Measurements from ENCODE around the gene ZNF622.
A peak's percentile ranks its signal among the peaks of the same experiment; 100 is the strongest.
"Not testable (repeated sequence)": the region's sequence is repeated elsewhere in the genome, so short reads cannot be mapped to it uniquely, and the experiment has no call there.

The ZNF622 gene

DNA sequence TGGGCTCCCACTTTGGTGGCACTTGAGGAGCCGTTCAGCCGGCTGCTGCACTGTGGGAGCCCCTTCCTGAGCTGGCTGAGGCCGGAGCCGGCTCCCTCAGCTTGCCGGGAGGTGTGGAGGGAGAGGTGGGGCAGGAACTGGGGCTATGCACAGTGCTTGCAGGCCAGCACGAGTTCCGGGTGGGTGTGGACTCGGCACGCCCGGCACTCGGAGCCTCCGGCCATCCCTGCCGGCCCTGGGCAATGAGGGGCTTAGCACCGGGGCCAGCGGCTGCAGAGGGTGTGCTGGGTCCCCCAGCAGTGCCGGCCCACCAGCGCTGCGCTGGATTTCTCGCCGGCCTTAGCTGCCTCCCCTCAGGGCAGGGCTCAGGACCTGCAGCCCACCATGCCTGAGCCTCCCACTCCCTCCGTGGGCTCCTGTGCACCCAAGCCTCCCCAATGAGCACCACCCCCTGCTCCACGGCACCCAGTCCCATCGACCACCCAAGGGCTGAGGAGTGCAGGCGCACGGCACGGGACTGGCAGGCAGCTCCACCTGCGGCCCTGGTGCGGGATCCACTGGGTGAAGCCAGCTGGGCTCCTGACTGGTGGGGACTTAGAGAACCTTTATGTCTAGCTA lies 29.4 kb downstream of the ZNF622 start:
- DNase-seq: not testable (repeated sequence)

DNA sequence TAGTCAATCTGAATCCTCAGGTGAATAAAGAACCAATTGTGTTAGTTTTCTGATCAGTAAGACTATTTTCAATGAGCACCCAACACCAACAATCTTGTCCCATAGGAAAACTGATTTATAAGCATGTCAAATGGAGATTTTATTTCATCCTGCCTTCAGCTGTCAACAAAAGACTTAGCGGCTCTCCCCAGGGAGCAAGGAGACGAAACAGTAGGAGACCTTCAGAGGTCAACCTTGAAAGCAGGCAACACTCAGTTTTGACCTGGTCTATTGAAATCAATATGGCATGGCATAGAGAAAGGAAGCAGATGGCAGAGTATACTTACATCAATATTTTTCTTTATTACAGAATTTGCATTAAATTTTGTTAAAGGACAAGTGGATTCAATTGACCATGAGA lies 34.1 kb downstream of the ZNF622 start:
- no peak for DNase-seq

DNA sequence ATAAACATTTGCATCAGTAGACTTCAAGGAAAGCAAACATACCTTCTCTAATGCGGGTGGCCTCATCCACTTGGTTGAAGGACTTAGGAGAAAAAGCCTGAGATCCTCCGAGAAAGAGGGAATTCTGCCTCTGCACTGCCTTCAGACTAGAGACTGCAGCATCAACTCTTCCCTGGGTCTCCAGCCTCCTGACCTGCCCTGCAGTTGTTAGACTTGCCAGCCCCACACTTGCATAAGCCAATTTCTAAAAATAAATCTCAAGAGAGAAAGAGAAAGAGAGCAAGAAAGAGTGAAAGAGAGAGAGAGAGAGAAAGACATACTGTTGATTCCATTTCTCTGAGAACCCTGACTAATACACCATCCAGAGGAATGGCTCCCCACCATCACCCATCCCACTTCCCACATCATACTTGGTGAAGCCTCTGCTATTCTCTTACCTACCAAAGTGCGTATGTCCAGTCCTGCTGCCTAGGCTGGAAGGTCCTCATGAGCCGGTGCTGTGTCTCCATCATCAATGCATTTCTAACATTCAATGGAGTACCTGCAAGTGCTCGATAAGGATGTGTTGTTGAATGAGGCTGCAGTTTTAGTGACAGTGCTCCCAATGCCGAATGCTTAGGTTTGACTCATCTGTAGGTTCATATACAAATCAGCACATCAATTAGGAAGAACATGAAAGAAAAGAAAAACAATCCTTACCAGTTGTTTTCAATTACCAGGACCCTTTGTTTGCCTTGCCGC lies 35.1 kb downstream of the ZNF622 start:
- no peak for DNase-seq

DNA sequence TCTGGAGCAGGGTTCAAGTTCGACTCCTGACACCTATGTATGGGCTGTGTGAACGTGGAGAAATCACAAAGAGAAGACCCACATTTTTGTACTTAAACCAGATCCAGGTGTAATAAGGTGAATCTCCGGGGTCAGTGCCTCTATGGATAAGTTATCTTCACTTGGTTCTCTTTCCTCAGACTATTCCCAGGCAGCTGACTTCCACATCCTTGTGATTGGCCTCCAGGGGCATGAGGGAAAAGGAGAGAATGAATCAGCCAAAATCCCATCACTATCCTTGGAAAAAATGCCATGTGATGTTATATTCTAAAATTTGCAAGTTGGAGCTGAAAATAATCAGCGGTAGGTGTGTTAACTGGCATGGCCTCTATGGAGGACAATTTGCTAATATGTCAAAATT lies 37.2 kb downstream of the ZNF622 start:
- DNase-seq: no peak

DNA sequence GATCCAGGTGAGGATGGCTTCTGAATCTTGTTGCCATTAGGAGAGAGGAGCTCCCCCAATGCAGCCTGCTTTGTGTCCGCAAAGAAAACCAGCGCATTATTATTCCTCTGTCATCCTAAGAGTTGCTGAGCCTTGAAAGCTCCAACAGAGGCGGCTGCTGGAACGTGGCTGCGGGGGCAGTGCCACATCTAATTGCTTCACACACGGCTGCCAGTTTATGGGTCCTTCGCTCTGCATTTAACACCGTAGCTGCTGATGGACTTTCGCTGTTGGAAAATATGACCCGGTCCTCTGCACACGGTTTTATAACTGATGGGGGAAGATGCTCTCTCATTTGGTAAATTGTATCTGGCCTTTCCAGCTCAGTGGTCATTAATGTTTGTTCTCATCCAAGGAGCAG lies 38.0 kb downstream of the ZNF622 start:
- peak in 32 of 56 donors; percentile 2 to 66 (median 24) for DNase-seq

GRCh38 chr5:16418471-16418922 lies 47.1 kb downstream of the ZNF622 start:
- no peak for DNase-seq

GRCh38 chr5:16417398-16418074 lies 48.1 kb downstream of the ZNF622 start:
- DNase-seq: no peak

DNA sequence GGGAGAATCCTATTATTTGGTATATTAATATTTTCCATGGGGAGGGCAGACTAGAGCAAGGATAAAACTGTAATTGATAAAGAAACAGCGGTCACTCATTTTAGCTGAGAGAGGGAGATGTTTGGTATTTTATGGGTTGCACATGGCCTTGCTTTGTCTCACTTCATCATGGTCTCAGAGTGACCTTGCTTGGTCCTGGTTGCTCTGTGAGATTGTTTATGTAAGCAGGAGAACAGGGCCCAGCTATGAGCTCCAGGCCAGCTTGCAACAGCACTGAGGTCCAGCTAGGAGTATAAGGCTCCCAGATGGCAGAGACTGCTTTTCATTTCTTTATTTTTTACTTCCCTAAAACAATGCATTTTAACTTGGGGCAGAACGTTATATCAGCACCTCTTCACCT lies 50.7 kb downstream of the ZNF622 start:
- DNase-seq: no peak

GRCh38 chr5:16413166-16413860 lies 52.3 kb downstream of the ZNF622 start:
- DNase-seq: no peak

- no peak for DNase-seq
These were observed 53.0 kb downstream of the ZNF622 start for GRCh38 chr5:16412556-16412955.

- DNase-seq: no peak
These were observed 53.7 kb downstream of the ZNF622 start for GRCh38 chr5:16411741-16412455.

DNA sequence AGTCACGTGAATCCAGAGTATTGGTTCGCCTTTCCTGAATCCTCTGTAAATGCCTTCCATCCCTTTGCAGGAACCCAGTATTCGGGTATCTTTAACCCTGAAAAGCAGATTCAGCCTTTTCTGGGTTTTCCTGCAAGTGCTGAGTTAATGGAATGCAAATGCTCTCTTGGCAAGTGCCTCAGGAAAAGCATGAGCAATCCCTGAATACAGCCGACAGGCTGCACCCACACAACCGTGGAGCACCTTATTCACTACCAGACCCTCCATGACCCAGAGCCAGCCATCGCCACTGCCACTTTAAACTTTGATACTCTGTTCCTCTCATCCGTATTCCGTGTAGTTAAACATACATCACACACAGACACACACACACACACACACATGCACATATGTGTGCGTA lies 54.4 kb downstream of the ZNF622 start:
- DNase-seq: no peak

DNA sequence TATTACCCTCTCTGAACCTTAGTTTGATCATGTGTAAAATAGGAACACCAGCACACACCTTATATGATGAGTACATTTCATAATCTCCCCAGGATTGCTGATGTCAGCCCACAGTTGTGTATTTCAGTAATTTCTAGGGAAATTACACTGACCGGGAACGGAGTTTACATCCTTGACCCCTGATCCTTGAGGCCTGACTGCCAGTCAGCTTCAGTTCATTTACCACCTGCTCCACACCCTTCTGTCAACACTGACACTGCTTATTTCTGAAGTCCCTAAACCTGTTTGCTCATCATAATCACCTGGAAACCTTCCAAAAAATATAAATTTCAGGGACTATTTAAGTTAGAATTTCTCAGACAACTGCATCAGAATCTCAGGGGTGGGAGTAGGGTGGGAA lies 55.3 kb downstream of the ZNF622 start:
- DNase-seq: no peak

- no peak for DNase-seq
These were observed 59.0 kb downstream of the ZNF622 start for GRCh38 chr5:16406630-16407029.

GRCh38 chr5:16406023-16406422 lies 59.6 kb downstream of the ZNF622 start:
- no peak for DNase-seq
